ENCODE results near the gene PHPT1. TPM values are rescaled to one million over a fixed set of nuclear protein-coding genes. Genes with fewer than 3 reads are reported as not detected.

The PHPT1 gene
- total RNA-seq, 1 experiment from 2014 or later, result 161 TPM

DNA sequence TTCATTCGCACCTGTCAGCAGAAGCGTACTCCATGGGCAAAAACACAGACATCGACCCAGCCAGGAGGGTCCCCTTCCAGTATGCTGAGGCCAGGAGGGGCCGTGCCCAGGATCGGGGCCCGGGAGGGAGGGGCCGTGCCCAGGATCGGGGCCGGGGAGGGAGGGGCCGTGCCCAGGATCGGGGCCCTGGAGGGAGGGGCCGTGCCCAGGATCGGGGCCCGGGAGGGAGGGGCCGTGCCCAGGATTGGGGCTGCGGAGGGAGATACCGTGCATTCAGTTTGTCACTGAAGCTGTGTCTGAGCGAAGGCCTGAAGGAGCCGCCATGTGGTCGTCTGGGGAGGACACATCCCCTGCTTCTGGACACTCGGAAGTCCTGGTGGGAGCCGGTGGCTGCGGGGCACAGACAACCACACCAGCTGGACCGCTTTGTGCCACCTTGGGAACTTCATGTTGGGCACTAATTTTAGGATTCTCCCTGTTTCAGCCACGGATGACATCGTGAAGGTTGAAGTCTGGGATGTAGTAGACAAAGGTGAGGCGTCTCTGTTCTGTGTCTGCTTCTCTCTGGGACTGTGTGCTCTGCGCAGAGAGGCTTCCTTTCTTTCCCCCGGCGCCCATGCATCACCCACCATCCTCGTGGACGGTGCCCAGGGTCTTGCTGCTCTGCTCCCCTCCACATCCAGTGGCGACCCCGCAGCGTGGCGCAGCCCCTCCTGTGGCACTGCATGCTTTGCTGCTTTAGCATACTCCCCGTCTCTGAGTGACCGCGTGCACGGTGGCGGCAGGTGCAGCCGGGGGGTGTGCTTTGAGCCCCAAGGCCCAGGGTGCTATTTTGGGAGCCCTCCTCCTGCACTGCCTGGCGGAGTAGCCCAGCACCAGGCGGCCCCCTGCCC lies 23.7 kb upstream of the PHPT1 start:
- H3K79me2 ChIP-seq (ENCODE audit: insufficient read depth, low read length), result peaks cover 4% of the 10 kb centered on the region; the same call in 1 of the 2 replicates
- TF ChIP-seq, protein P1, sequence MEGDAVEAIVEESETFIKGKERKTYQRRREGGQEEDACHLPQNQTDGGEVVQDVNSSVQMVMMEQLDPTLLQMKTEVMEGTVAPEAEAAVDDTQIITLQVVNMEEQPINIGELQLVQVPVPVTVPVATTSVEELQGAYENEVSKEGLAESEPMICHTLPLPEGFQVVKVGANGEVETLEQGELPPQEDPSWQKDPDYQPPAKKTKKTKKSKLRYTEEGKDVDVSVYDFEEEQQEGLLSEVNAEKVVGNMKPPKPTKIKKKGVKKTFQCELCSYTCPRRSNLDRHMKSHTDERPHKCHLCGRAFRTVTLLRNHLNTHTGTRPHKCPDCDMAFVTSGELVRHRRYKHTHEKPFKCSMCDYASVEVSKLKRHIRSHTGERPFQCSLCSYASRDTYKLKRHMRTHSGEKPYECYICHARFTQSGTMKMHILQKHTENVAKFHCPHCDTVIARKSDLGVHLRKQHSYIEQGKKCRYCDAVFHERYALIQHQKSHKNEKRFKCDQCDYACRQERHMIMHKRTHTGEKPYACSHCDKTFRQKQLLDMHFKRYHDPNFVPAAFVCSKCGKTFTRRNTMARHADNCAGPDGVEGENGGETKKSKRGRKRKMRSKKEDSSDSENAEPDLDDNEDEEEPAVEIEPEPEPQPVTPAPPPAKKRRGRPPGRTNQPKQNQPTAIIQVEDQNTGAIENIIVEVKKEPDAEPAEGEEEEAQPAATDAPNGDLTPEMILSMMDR (conservative IDR thresholded peaks at IDR 0.05), result no peak
- H2BK12ac ChIP-seq (ENCODE audit: insufficient read length, low read depth, low read length), result no peak overlapping the region
- Mint-ChIP-seq H3K27me3 (ENCODE audit: low read depth) (no peaks in the 10 kb centered on the region), H3K4me1 (peaks cover 7 to 20% of the 10 kb centered on the region in 2 experiments), H3K4me3 (no peak overlapping the region), H3K9me3 (no peaks in the 10 kb centered on the region), H3K27ac (no peak overlapping the region), H3K36me3 (ENCODE audit: insufficient read depth in 1 of 3, low read depth in 3 of 3) (peaks cover 11 to 42% (median 38%) of the 10 kb centered on the region in 3 experiments; a peak in 6 of 7 replicates)
- H3K27me3 ChIP-seq (ENCODE audit: insufficient read depth, low read length), result no peaks in the 10 kb centered on the region
- H3K18ac ChIP-seq (ENCODE audit: insufficient read length, low read depth, low read length), result no peak overlapping the region
- no peak overlapping the region for H3T11ph ChIP-seq (ENCODE audit: low read length)
- H3K9me3 ChIP-seq (ENCODE audit: control insufficient read depth, low read depth, low read length), result no peaks in the 10 kb centered on the region
- no peak overlapping the region for H2AFZ ChIP-seq (ENCODE audit: low read length)
- peaks cover 3% of the 10 kb centered on the region for H3K4me1 ChIP-seq (ENCODE audit: insufficient read depth, low read length)
- no peak overlapping the region for H3K27ac ChIP-seq (ENCODE audit: insufficient read length, low read depth, low read length)
- H3K9ac ChIP-seq (ENCODE audit: extremely low read depth, insufficient read length, low read length), result no peak overlapping the region
- H3K14ac ChIP-seq (ENCODE audit: insufficient read depth, low read length), result no peak overlapping the region
- DNase-seq, result no peak
- H4K20me1 ChIP-seq (ENCODE audit: control insufficient read depth, insufficient read depth, insufficient read length), result no peaks in the 10 kb centered on the region
- H3K56ac ChIP-seq (ENCODE audit: insufficient read length, low read depth, low read length), result no peak overlapping the region
- H2AK5ac ChIP-seq (ENCODE audit: insufficient read length, low read length), result no peak overlapping the region
- peaks cover 10% of the 10 kb centered on the region for H3K23me2 ChIP-seq (ENCODE audit: insufficient read length, low read depth, low read length, poor library complexity, severe bottlenecking)
- no peak overlapping the region for H2BK120ac ChIP-seq (ENCODE audit: low read depth, low read length, poor library complexity, severe bottlenecking)
- H4K5ac ChIP-seq (ENCODE audit: insufficient read length, low read depth, low read length), result no peak overlapping the region
- no peak overlapping the region for H3K4me2 ChIP-seq (ENCODE audit: insufficient read depth, insufficient read length, low read length)
- no peak overlapping the region for H2BK15ac ChIP-seq (ENCODE audit: low read depth, low read length)
- no peak overlapping the region for H3K23ac ChIP-seq (ENCODE audit: insufficient read length, low read depth, low read length)
- peaks cover 4% of the 10 kb centered on the region for H3K79me1 ChIP-seq (ENCODE audit: insufficient read depth, low read depth, low read length, poor library complexity, severe bottlenecking)
- no peak overlapping the region for H2BK5ac ChIP-seq (ENCODE audit: insufficient read length, low read length)
- H4K8ac ChIP-seq (replicated peaks; ENCODE audit: insufficient read length, low read depth, low read length), result no peak overlapping the region
- no peak overlapping the region for H4K91ac ChIP-seq (ENCODE audit: insufficient read length, low read depth, low read length)
- no peak overlapping the region for H3K4ac ChIP-seq (ENCODE audit: low read depth, low read length)
- no CpG with 5 or more reads among the region's 44 CpGs for WGBS (ENCODE audit: extremely low coverage, insufficient read length, low lambda C conversion rate)
- no peak overlapping the region for H2BK20ac ChIP-seq (ENCODE audit: low read depth, low read length, poor library complexity, severe bottlenecking)
